H1 (cell line): ENCODE results near the gene SMIM38.

Experiments used
- NANOG ChIP-seq: IDR thresholded peaks from 2 replicates; pipeline ENCODE4 v1.6.1; 2011; ENCODE audit warnings: low read length, low read depth, mild to moderate bottlenecking, inconsistent platforms; ENCODE audit not compliant: insufficient read depth, poor library complexity, severe bottlenecking
- RAD21 ChIP-seq, 2 experiments: IDR thresholded peaks in 1 of 2; conservative IDR thresholded peaks in 1 of 2; 2 replicates each; pipeline ENCODE4 v1.6.1; 2011; ENCODE audit warnings: low read depth in 2 of 2, low read length in 2 of 2, improper control_type of control experiment in 1 of 2, inconsistent platforms in 1 of 2, mild to moderate bottlenecking in 1 of 2, moderate library complexity in 1 of 2

DNA sequence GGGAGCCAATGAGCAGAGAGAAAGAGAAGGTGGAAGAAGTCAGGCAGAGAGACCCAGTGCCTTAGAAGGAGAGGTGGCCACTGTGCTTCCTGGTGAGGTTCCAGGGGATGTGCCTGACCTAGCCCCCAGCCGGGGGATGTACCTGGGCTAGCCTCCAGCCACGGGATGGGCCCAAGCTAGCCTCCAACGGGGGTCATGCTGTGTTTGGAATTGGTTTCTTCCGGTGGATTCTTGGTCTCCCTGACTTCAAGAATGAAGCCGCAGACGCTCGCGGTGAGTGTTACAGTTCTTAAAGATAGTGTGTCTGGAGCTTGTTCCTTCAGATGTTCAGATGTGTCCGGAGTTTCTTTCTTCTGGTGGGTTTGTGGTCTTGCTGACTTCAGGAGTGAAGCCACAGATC, 6.9 kb upstream of the SMIM38 start:
- TF ChIP-seq NANOG (no peak), RAD21 (IDR thresholded peaks at IDR 0.05 in 1 of 2, conservative IDR thresholded peaks at IDR 0.05 in 1 of 2; ENCODE audit: low read depth in 2 of 2, low read length in 2 of 2) (no peak)
